Measurements from ENCODE around the gene OSTF1. TPM values are rescaled to one million over a fixed set of nuclear protein-coding genes. Genes with fewer than 3 reads are reported as not detected.

The OSTF1 gene
- total and polyA plus RNA-seq, 2 experiments from 2014 or later, result 34.9 to 70.9 TPM

GRCh38 chr9:75085640-75086039 lies 2.7 kb upstream of the OSTF1 start:
- Histone ChIP-seq H3K27ac (no peak overlapping the region), H3K9me2 (ENCODE audit: insufficient read depth) (no peaks in the 10 kb centered on the region), H3F3A (ENCODE audit: insufficient read depth) (0 out of 2 replicates have a peak, but pooled peaks cover 7% of the 10 kb centered on the region), H3K4me3 (no peak overlapping the region), H3K9ac (no peak overlapping the region), H3K4me1 (ENCODE audit: insufficient read depth) (peaks cover 21% of the 10 kb centered on the region), H4K20me1 (ENCODE audit: insufficient read depth) (no peaks in the 10 kb centered on the region), H3K36me3 (ENCODE audit: low read depth) (no peaks in the 10 kb centered on the region), H3K9me3 (ENCODE audit: low read depth) (no peaks in the 10 kb centered on the region), H2AFZ (no peak overlapping the region), H3K4me2 (ENCODE audit: unreplicated experiment) (no peak overlapping the region), H3K79me2 (ENCODE audit: insufficient read depth) (peaks cover 28% of the 10 kb centered on the region), H3K27me3 (replicated peaks; ENCODE audit: insufficient read depth) (no peaks in the 10 kb centered on the region)
- no peak for DNase-seq
- TF ChIP-seq EZH2 (IDR thresholded peaks at IDR 0.05; ENCODE audit: insufficient read depth, poor library complexity, severe bottlenecking) (no peak), EZH2phosphoT487 (IDR thresholded peaks at IDR 0.05; ENCODE audit: insufficient read depth, low read depth) (no peak)
- in situ Hi-C loops (cut with MboI), result no loop called here
- 86 to 94% methylated on average over 1 of the region's 1 CpG for WGBS, 2 experiments (ENCODE audit: low coverage in 1 of 2, low lambda C conversion rate in 2 of 2, missing lambda C conversion rate in 2 of 2)

- Histone ChIP-seq H3K4me2 (ENCODE audit: unreplicated experiment) (peak overlapping the region; percentile 69), H4K20me1 (ENCODE audit: insufficient read depth) (no peaks in the 10 kb centered on the region), H3K36me3 (ENCODE audit: low read depth) (no peaks in the 10 kb centered on the region), H3K9ac (peak overlapping the region; percentile 83), H3K27me3 (replicated peaks; ENCODE audit: insufficient read depth) (no peaks in the 10 kb centered on the region), H3K27ac (peak overlapping the region; percentile 59), H2AFZ (peak overlapping the region; percentile 95), H3K4me1 (ENCODE audit: insufficient read depth) (peaks cover 21% of the 10 kb centered on the region), H3K4me3 (peak overlapping the region; percentile 84), H3K79me2 (ENCODE audit: insufficient read depth) (peaks cover 38% of the 10 kb centered on the region), H3F3A (ENCODE audit: insufficient read depth) (0 out of 2 replicates have a peak, but pooled peaks cover 7% of the 10 kb centered on the region), H3K9me3 (ENCODE audit: low read depth) (no peaks in the 10 kb centered on the region), H3K9me2 (ENCODE audit: insufficient read depth) (no peaks in the 10 kb centered on the region)
- no peak for TF ChIP-seq EZH2 (IDR thresholded peaks at IDR 0.05; ENCODE audit: insufficient read depth, poor library complexity, severe bottlenecking)
- no peak for TF ChIP-seq EZH2phosphoT487 (IDR thresholded peaks at IDR 0.05; ENCODE audit: insufficient read depth, low read depth)
- peak; percentile 5 for DNase-seq
- 51 to 55% methylated on average over 16 of the region's 16 CpGs for WGBS, 2 experiments (ENCODE audit: low coverage in 1 of 2, low lambda C conversion rate in 2 of 2, missing lambda C conversion rate in 2 of 2)
- in situ Hi-C loops (cut with MboI), result no loop called here
Measured at GRCh38 chr9:75086541-75087288, 1.6 kb upstream of the OSTF1 start.

DNA sequence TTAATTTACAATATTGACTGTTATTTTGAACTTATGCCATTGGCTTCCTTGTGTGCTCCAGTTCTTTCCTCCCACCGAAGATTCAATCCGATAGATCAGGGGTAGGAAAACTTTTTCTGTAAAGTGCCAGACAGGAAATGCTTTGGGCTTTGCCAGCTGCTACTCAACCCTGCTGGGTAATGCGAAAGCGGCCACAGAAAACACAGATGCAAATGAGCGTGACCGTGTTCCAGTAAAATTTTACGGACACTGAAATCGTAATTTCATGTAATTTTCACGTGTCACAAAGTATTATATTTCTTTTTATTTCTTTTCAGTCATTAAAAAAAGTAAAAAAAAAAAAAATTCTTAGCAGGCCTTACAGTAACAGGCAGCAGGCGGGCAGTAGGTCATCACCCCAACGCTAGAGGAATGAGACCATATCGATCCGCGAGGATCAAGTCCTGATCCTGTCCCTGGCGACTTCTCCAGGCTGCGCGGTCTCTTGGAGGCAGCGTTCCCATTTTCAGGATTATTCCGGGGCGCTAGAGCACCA lies 958 bp upstream of the OSTF1 start:
- Histone ChIP-seq H3K9ac (peak overlapping the region; percentile 83), H3K79me2 (ENCODE audit: insufficient read depth) (peaks cover 45% of the 10 kb centered on the region), H3K27ac (peak overlapping the region; percentile 59), H3K9me3 (ENCODE audit: low read depth) (no peaks in the 10 kb centered on the region), H3K9me2 (ENCODE audit: insufficient read depth) (no peaks in the 10 kb centered on the region), H3K4me3 (peak overlapping the region; percentile 84), H3K4me2 (ENCODE audit: unreplicated experiment) (peak overlapping the region; percentile 69), H4K20me1 (ENCODE audit: insufficient read depth) (no peaks in the 10 kb centered on the region), H3K36me3 (ENCODE audit: low read depth) (no peaks in the 10 kb centered on the region), H2AFZ (peak overlapping the region; percentile 95), H3F3A (ENCODE audit: insufficient read depth) (0 out of 2 replicates have a peak, but pooled peaks cover 7% of the 10 kb centered on the region), H3K27me3 (replicated peaks; ENCODE audit: insufficient read depth) (no peaks in the 10 kb centered on the region), H3K4me1 (ENCODE audit: insufficient read depth) (peaks cover 21% of the 10 kb centered on the region)
- in situ Hi-C loops (cut with MboI), result no loop called here
- 1 to 2% methylated on average over 20 of the region's 20 CpGs for WGBS, 2 experiments (ENCODE audit: low coverage in 1 of 2, low lambda C conversion rate in 2 of 2, missing lambda C conversion rate in 2 of 2)
- TF ChIP-seq EZH2phosphoT487 (IDR thresholded peaks at IDR 0.05; ENCODE audit: insufficient read depth, low read depth), result no peak
- TF ChIP-seq EZH2 (IDR thresholded peaks at IDR 0.05; ENCODE audit: insufficient read depth, poor library complexity, severe bottlenecking), result no peak
- peak; percentile 78 for DNase-seq

DNA sequence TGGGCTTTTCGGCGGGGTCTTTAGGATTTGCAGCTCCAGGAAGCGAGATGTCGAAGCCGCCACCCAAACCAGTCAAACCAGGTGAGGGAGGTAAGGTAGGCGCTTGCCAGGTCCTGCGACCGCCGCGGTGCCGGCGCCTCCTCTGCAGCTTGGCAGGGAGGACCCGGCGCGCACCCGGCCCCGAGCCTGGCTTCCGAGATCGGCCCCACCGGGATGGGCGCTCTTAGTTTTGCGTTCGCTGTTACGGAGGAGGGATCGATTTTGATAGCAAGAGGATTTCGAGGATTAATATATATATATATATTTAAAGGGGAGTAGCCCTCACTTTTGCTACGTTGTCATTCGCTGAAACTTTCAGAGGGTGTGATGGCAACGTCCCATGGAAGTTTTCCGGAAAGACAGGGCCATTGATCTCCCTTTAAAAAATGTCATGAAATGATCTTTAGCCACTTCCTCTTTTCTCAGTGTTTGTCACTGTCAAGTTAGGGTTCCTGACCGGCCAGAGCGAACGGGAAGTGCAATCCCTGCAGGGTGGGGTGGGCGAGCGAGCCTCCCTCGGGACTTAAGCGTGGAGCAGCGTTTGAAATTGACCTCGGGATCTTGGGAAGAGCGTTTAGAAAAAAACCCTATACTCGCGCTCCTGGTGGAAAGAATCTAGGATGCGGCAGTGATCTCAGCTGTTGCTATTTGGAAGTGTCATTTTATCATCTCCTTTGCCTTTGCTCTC lies 495 bp downstream of the OSTF1 start:
- WGBS, 2 experiments (ENCODE audit: low coverage in 1 of 2, low lambda C conversion rate in 2 of 2, missing lambda C conversion rate in 2 of 2), result 0% methylated on average over 41 to 43 of the region's 43 CpGs
- DNase-seq, result peak; percentile 87

More for the DNA sequence above, 495 bp downstream of the OSTF1 start:
- Histone ChIP-seq H4K20me1 (ENCODE audit: insufficient read depth) (no peaks in the 10 kb centered on the region), H3K27ac (peak overlapping the region; percentile 76), H3K9me2 (ENCODE audit: insufficient read depth) (no peaks in the 10 kb centered on the region), H3K4me2 (ENCODE audit: unreplicated experiment) (peak overlapping the region; percentile 90), H2AFZ (peak overlapping the region; percentile 92), H3K27me3 (replicated peaks; ENCODE audit: insufficient read depth) (no peaks in the 10 kb centered on the region), H3F3A (ENCODE audit: insufficient read depth) (0 out of 2 replicates have a peak, but pooled peaks cover 7% of the 10 kb centered on the region), H3K9ac (peak overlapping the region; percentile 88), H3K9me3 (ENCODE audit: low read depth) (no peaks in the 10 kb centered on the region), H3K4me1 (ENCODE audit: insufficient read depth) (peaks cover 21% of the 10 kb centered on the region), H3K36me3 (ENCODE audit: low read depth) (no peaks in the 10 kb centered on the region), H3K4me3 (peak overlapping the region; percentile 92), H3K79me2 (ENCODE audit: insufficient read depth) (peaks cover 59% of the 10 kb centered on the region)
- in situ Hi-C loops (cut with MboI), result no loop called here
- TF ChIP-seq EZH2phosphoT487 (IDR thresholded peaks at IDR 0.05; ENCODE audit: insufficient read depth, low read depth), result no peak
- TF ChIP-seq EZH2 (IDR thresholded peaks at IDR 0.05; ENCODE audit: insufficient read depth, poor library complexity, severe bottlenecking), result no peak

Measured in GM23248 (cell line).